HG03378 (cell line): Measurements from ENCODE around the gene EGLN1.

ENCODE experiments used
- ATAC-seq: cut with Tn5 transposase; IDR thresholded peaks from one replicate; pipeline ENCODE4 v1.9.1; 2021; ENCODE audit warnings: mild to moderate bottlenecking, moderate library complexity; ENCODE audit not compliant: unreplicated experiment

The EGLN1 gene

GRCh38 chr1:231401478-231401877, 20.6 kb downstream of the EGLN1 start:
- no peak for ATAC-seq

- ATAC-seq: no peak
Measured at GRCh38 chr1:231397886-231398671, 24.0 kb downstream of the EGLN1 start.

- no peak for ATAC-seq
Measured at GRCh38 chr1:231396643-231397042, 25.4 kb downstream of the EGLN1 start.

- no peak for ATAC-seq
Measured at GRCh38 chr1:231395998-231396390, 26.1 kb downstream of the EGLN1 start.

- no peak for ATAC-seq
Measured at GRCh38 chr1:231395076-231395997, 26.8 kb downstream of the EGLN1 start.

- no peak for ATAC-seq
Measured at GRCh38 chr1:231393668-231394067, 28.4 kb downstream of the EGLN1 start.

- ATAC-seq: no peak
Measured at GRCh38 chr1:231392389-231393131, 29.5 kb downstream of the EGLN1 start.

- ATAC-seq: no peak
Measured at GRCh38 chr1:231390071-231390470, 32.0 kb downstream of the EGLN1 start.

GRCh38 chr1:231387770-231388669, 34.1 kb downstream of the EGLN1 start:
- ATAC-seq: no peak

GRCh38 chr1:231386466-231386865, 35.6 kb downstream of the EGLN1 start:
- no peak for ATAC-seq

- ATAC-seq: no peak
Measured at GRCh38 chr1:231385416-231385748, 36.7 kb downstream of the EGLN1 start.

- ATAC-seq: no peak
Measured at GRCh38 chr1:231384696-231385415, 37.2 kb downstream of the EGLN1 start.

- no peak for ATAC-seq
Measured at GRCh38 chr1:231383159-231383860, 38.8 kb downstream of the EGLN1 start.

GRCh38 chr1:231382426-231382825, 39.7 kb downstream of the EGLN1 start:
- no peak for ATAC-seq

- ATAC-seq: no peak
Measured at GRCh38 chr1:231381729-231382128, 40.4 kb downstream of the EGLN1 start.

- no peak for ATAC-seq
Measured at GRCh38 chr1:231376875-231377549, 45.1 kb downstream of the EGLN1 start.

GRCh38 chr1:231376101-231376500, 46.0 kb downstream of the EGLN1 start:
- no peak for ATAC-seq

GRCh38 chr1:231374394-231374793, 47.7 kb downstream of the EGLN1 start:
- ATAC-seq: no peak

- ATAC-seq: no peak
Measured at GRCh38 chr1:231372501-231372900, 49.6 kb downstream of the EGLN1 start.
